Activated T-cell treated with anti-CD3 and anti-CD28 coated beads, Interleukin-2, amount 50 U/mL, for 24 hours (primary cell): ENCODE measurements around the gene CNEP1R1.

Experiments used
- DNase-seq: peaks from one replicate; pipeline ENCODE4 v3.0.0-alpha.2; 2020
- H3K27ac Mint-ChIP-seq: 2 replicates; pipeline ENCODE4 v1.8.0; 2020; ENCODE audit warnings: mild to moderate bottlenecking, mixed read lengths
- H3K27me3 Mint-ChIP-seq: 2 replicates; pipeline ENCODE4 v1.8.0; 2020; ENCODE audit warnings: mixed read lengths
- H3K36me3 Mint-ChIP-seq: 2 replicates; pipeline ENCODE4 v1.8.0; 2020; ENCODE audit warnings: low read depth, mixed read lengths
- H3K4me1 Mint-ChIP-seq: 2 replicates; pipeline ENCODE4 v1.8.0; 2020; ENCODE audit warnings: low read depth, mixed read lengths
- H3K4me3 Mint-ChIP-seq: 2 replicates; pipeline ENCODE4 v1.8.0; 2020; ENCODE audit warnings: mild to moderate bottlenecking, moderate library complexity, mixed read lengths
- H3K9me3 Mint-ChIP-seq: 2 replicates; pipeline ENCODE4 v1.8.0; 2020; ENCODE audit warnings: mixed read lengths

Gene CNEP1R1

DNA sequence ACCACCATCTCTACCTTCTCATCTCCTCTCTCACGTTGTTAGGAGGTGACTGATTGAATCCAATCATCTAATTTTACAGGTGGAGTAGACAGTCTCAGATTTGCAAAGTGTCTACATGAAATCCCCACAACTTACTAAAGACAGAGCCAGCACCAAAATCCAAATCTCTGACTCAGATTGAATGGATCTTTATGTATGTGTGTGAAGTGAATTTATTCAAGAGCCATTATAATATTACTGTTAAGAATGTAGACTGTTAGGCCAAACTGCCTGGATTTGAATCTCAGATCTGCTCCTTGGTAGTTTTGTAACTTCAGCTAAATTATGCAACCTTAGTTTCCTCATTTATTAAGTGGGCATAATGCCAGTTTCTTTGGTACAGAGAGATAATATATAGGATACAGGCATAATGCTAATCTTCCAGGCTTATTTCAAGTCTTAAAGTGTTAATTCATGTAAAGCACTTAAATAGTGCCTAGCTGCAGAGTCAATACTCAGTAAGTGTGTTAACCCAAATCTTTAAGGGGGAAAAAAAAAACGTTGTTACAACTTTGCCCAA lies 12.7 kb downstream of the CNEP1R1 start:
- peaks cover 9% of the 10 kb centered on the region for H3K4me1 Mint-ChIP-seq
- peaks cover 43% of the 10 kb centered on the region for H3K36me3 Mint-ChIP-seq
- H3K27ac Mint-ChIP-seq = no peak overlapping the region
- DNase-seq = no peak
- no peaks in the 10 kb centered on the region for H3K27me3 Mint-ChIP-seq
- no peak overlapping the region for H3K4me3 Mint-ChIP-seq
- no peaks in the 10 kb centered on the region for H3K9me3 Mint-ChIP-seq

DNA sequence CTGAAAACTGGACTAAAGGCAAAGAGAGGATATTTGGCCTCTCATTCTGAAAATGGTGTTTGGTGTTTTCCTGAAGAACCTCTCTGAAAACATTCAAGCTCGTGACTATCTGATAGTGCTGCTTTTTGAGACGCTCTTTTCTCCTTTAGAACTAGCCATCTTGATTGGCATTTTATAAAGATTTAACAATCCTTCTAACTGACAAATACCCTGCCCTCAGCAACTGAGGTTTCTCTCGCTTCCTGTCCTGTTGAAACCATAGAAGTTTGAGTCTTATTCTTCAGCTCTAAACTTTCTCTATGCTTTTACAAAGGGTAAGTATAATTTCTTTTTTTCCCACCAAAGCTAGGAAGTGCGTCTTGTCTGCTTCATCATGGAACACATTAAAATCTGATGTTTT lies 13.3 kb downstream of the CNEP1R1 start:
- Mint-ChIP-seq H3K4me3 (no peak overlapping the region), H3K27ac (no peak overlapping the region), H3K4me1 (peaks cover 9% of the 10 kb centered on the region), H3K36me3 (peaks cover 39% of the 10 kb centered on the region), H3K9me3 (no peaks in the 10 kb centered on the region), H3K27me3 (no peaks in the 10 kb centered on the region)
- no peak for DNase-seq

GRCh38 chr16:50038756-50039529 lies 13.9 kb downstream of the CNEP1R1 start:
- no peak for DNase-seq
- no peaks in the 10 kb centered on the region for H3K9me3 Mint-ChIP-seq
- H3K4me3 Mint-ChIP-seq = no peak overlapping the region
- no peak overlapping the region for H3K27ac Mint-ChIP-seq
- peaks cover 2% of the 10 kb centered on the region for H3K27me3 Mint-ChIP-seq
- peaks cover 34% of the 10 kb centered on the region for H3K36me3 Mint-ChIP-seq
- peaks cover 9% of the 10 kb centered on the region for H3K4me1 Mint-ChIP-seq

DNA sequence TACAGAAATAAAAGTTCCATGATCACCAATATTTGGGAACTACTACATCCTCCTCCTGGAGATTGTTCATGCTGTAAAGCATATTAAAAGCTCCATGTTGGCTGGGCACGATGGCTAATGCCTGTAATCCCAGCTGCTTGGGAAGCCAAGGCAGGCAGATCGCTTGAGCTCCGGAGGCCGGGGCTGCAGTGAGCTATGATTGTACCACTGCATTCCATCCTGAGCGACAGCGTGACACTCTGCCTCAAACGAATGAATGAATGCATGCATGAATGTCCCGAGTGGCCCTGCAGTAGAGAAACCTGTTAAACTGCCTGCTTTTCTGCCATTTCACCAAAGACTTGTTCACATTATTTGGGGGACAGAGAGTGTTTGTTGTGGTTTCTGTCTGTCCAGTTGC lies 15.0 kb downstream of the CNEP1R1 start:
- H3K27me3 Mint-ChIP-seq = peaks cover 4% of the 10 kb centered on the region
- no peaks in the 10 kb centered on the region for H3K9me3 Mint-ChIP-seq
- no peak overlapping the region for H3K27ac Mint-ChIP-seq
- peaks cover 24% of the 10 kb centered on the region for H3K36me3 Mint-ChIP-seq
- no peak for DNase-seq
- H3K4me1 Mint-ChIP-seq = peaks cover 9% of the 10 kb centered on the region
- H3K4me3 Mint-ChIP-seq = no peak overlapping the region

DNA sequence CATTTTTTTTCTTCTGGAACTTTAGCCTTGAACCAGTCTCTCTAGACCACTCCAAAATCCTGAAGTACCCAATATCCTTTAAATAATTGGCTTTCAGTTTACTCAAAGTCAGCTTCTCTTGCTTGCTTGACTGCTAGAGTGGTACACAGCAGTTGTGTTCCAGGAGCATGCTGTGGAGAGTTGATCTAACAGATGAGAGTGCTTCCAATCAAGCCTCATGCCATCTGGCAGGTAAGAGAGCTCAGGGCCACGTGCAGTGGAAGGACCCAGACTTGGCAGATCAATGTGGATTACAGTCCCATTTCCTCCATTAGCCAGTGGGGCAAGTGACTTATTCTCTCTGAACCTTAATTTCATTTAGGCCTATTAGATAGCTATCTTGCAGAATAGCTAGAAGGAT lies 15.7 kb downstream of the CNEP1R1 start:
- peaks cover 4% of the 10 kb centered on the region for H3K27me3 Mint-ChIP-seq
- H3K4me1 Mint-ChIP-seq = peaks cover 7% of the 10 kb centered on the region
- no peak overlapping the region for H3K4me3 Mint-ChIP-seq
- no peak overlapping the region for H3K27ac Mint-ChIP-seq
- peaks cover 17% of the 10 kb centered on the region for H3K36me3 Mint-ChIP-seq
- no peak for DNase-seq
- H3K9me3 Mint-ChIP-seq = no peaks in the 10 kb centered on the region

GRCh38 chr16:50043358-50043757 lies 18.3 kb downstream of the CNEP1R1 start:
- Mint-ChIP-seq H3K4me1 (peaks cover 5% of the 10 kb centered on the region), H3K27me3 (peaks cover 4% of the 10 kb centered on the region), H3K36me3 (peaks cover 1% of the 10 kb centered on the region), H3K27ac (no peak overlapping the region), H3K9me3 (no peaks in the 10 kb centered on the region), H3K4me3 (no peak overlapping the region)
- DNase-seq = no peak

GRCh38 chr16:50045412-50045811 lies 20.4 kb downstream of the CNEP1R1 start:
- no peak for DNase-seq
- H3K36me3 Mint-ChIP-seq = no peaks in the 10 kb centered on the region
- H3K27ac Mint-ChIP-seq = no peak overlapping the region
- H3K9me3 Mint-ChIP-seq = no peaks in the 10 kb centered on the region
- H3K27me3 Mint-ChIP-seq = peaks cover 4% of the 10 kb centered on the region
- H3K4me3 Mint-ChIP-seq = no peak overlapping the region
- H3K4me1 Mint-ChIP-seq = no peaks in the 10 kb centered on the region

DNA sequence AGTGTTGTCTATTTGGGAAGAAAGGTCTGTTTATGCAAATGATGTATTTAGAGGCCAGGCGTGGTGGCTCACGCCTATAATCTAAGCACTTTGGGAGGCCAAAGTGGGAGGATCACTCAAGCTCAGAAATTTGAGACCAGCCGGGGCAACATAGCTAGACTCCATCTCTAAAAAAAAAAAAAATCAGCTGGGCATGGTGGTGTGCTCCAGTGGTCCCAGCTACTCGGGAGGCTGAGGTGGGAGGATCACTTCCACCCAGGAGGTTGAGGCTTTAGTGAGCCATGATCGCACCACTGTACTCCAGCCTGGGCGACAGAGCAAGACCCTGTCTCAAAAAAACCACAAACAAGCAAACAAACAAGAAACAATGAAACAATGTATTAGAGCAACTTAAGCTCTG lies 21.8 kb downstream of the CNEP1R1 start:
- Mint-ChIP-seq H3K4me3 (no peak overlapping the region), H3K4me1 (no peaks in the 10 kb centered on the region), H3K36me3 (no peaks in the 10 kb centered on the region), H3K9me3 (no peaks in the 10 kb centered on the region), H3K27me3 (peaks cover 8% of the 10 kb centered on the region), H3K27ac (no peak overlapping the region)
- DNase-seq = no peak

DNA sequence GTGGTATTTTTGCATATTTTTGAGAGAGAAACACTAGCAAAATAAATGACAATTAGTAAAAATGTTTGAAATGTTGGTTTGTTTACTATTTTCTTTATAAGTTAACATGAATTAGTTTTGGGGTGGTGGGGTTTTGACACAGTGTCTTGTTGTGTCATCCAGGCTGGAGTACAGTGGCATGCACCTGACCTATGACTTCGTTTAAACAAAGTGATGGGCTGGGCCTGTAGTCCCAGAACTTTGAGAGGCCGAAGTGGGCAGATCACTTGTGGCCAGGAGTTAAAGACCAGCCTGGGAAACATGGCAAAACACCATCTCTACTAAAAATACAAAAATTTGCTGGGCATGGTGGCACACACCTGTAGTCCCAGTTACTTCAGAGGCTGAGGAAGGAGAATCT lies 22.8 kb downstream of the CNEP1R1 start:
- no peaks in the 10 kb centered on the region for H3K9me3 Mint-ChIP-seq
- no peaks in the 10 kb centered on the region for H3K36me3 Mint-ChIP-seq

GRCh38 chr16:50050802-50051201 lies 25.8 kb downstream of the CNEP1R1 start:
- DNase-seq = no peak
- Mint-ChIP-seq H3K36me3 (no peaks in the 10 kb centered on the region), H3K27me3 (peaks cover 5% of the 10 kb centered on the region), H3K4me1 (no peaks in the 10 kb centered on the region), H3K9me3 (no peaks in the 10 kb centered on the region), H3K4me3 (no peak overlapping the region), H3K27ac (no peak overlapping the region)

More for the DNA sequence above, 22.8 kb downstream of the CNEP1R1 start:
- Mint-ChIP-seq H3K4me3 (no peak overlapping the region), H3K27me3 (peaks cover 8% of the 10 kb centered on the region), H3K27ac (no peak overlapping the region), H3K4me1 (no peaks in the 10 kb centered on the region)
- DNase-seq = no peak

DNA sequence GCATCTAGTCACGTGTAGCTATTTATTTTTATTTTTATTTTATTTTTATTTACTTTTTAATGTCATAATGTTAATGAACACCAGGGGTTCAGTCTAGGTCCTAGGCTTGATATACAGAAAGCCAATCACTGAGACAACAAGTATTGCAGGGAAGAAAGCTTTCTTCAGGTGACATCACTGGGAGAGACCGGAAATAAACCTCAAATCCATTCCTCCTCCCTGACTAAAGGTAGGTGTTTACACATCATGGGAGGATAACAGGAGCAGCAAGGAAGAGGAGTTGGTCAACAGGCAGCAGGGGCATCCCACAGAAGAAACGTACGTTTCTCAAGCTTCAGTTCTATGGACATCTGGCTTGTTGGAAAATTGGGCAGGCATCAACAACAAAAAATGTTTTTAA lies 31.2 kb downstream of the CNEP1R1 start:
- Mint-ChIP-seq H3K27me3 (peaks cover 2% of the 10 kb centered on the region), H3K9me3 (peaks cover 4% of the 10 kb centered on the region), H3K4me1 (no peaks in the 10 kb centered on the region)

GRCh38 chr16:50058091-50058771 lies 33.2 kb downstream of the CNEP1R1 start:
- H3K27me3 Mint-ChIP-seq = peaks cover 2% of the 10 kb centered on the region
- no peak overlapping the region for H3K4me3 Mint-ChIP-seq
- no peak for DNase-seq
- H3K27ac Mint-ChIP-seq = no peak overlapping the region
- no peaks in the 10 kb centered on the region for H3K4me1 Mint-ChIP-seq
- no peaks in the 10 kb centered on the region for H3K36me3 Mint-ChIP-seq
- peaks cover 4% of the 10 kb centered on the region for H3K9me3 Mint-ChIP-seq

More for the DNA sequence above, 31.2 kb downstream of the CNEP1R1 start:
- no peak overlapping the region for H3K27ac Mint-ChIP-seq
- H3K36me3 Mint-ChIP-seq = no peaks in the 10 kb centered on the region
- no peak overlapping the region for H3K4me3 Mint-ChIP-seq
- no peak for DNase-seq

DNA sequence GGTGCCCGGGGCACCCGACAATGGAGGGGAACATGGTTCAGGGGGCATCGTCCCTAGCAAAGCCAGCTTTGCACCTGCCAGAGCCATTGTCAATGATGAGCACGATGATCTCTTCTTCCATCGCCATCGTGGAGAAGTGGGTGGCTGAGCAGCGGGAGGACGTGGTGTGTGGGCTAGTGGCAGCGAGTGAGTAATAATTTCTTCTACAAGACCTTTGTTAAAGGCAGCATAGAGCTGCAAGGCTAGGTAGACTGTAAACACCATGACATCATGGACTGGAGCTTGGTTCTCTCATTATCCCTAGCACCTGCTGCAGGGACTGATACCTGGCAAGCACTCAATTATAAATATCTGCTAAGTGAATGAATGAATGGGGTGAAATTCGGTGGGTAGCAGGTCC lies 34.1 kb downstream of the CNEP1R1 start:
- DNase-seq = no peak
- Mint-ChIP-seq H3K4me1 (no peaks in the 10 kb centered on the region), H3K9me3 (peaks cover 4% of the 10 kb centered on the region), H3K27me3 (peaks cover 2% of the 10 kb centered on the region), H3K4me3 (no peak overlapping the region), H3K36me3 (no peaks in the 10 kb centered on the region), H3K27ac (no peak overlapping the region)

DNA sequence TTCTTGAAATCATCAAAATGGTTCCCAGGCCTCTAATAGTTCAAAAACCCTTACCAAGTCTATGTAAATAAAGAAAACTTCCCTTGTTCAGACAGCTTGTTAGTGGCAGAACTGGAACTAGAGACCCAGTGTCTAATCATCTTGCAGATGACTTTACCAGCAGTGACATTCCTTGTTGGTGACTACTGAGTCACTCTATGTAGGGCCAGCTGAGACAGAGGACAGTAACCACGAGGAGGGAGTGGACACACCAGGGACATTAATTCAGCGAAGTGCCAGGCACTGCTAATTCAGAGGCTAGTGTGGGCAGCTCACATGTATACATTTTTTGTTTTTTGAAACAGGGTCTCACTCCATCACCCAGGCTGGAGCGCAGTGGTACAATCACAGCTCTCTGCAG lies 34.6 kb downstream of the CNEP1R1 start:
- no peak for DNase-seq
- Mint-ChIP-seq H3K27ac (no peak overlapping the region), H3K4me1 (no peaks in the 10 kb centered on the region), H3K36me3 (no peaks in the 10 kb centered on the region), H3K4me3 (no peak overlapping the region), H3K27me3 (peaks cover 2% of the 10 kb centered on the region), H3K9me3 (peaks cover 4% of the 10 kb centered on the region)

DNA sequence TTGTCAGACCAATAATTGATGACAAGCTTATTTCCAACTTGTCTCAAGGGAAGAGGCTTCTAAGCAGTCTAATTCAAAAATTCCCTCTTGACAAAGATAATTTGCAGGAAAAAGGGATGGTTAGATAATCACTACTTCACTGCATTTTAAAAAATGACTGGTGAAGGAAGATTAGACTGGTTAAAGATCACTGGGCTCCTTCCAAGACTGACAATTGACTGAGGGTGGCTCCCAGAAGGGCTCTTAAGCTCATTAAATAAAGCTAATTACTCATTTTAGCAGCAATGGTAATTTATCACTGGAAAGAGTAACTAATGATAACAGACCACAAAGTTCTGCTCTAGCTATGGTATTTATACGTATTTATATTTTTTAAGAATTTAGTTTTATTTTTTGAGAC lies 36.3 kb downstream of the CNEP1R1 start:
- Mint-ChIP-seq H3K4me3 (no peak overlapping the region), H3K36me3 (peaks cover 2% of the 10 kb centered on the region), H3K27me3 (peaks cover 2% of the 10 kb centered on the region), H3K9me3 (peaks cover 3% of the 10 kb centered on the region), H3K27ac (no peak overlapping the region), H3K4me1 (peaks cover 5% of the 10 kb centered on the region)
- no peak for DNase-seq
